Measurements from ENCODE around the gene CTXND1. TPM values are rescaled to one million over a fixed set of nuclear protein-coding genes. Genes with fewer than 3 reads are reported as not detected.
A peak's percentile ranks its signal among the peaks of the same experiment; 100 is the strongest.

Gene CTXND1
- total and polyA plus RNA-seq, 2 of the 4 experiments (the other 2 are of a cell fraction) = not detected

DNA sequence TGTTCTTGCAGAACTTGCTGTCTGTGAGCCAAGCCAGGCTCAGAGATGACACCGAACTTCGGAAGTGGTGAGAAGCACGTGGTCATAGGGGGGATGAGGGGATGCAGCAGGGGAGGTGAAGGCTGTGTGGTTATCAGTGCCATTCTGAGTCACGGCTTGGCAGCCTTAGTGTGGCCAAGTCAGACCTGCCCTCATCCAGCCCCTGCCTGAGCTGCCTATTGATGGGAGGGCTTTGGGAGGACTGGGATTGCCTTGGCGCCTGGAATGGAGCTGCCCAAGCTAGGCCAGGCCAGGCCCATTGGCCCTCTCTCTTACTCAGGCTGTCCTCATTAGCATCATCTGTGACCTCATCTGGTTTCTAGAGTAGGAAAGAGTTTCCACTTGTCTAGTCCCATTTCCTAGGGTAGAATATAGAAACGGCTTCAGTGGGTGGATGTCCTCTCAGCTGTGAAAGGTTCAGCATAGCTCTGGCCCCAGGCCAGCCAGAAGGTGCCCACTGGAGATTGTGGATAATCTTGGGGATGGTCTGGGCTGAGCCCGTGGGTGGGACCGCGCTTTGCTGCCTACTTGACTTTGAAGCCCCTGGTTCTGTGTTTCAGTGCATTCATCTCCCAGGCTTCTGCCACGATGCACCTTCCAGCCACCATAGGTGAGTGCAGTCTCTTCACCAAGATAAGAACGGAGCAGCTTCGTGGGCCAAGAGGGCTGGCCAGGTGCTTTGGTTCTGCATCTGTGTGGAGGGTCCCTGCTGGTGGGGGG lies 92.0 kb downstream of the CTXND1 start:
- Histone ChIP-seq H2BK15ac (ENCODE audit: low read depth, low read length) (peak overlapping the region; percentile 64; the same call in 1 of the 3 replicates), H2BK120ac (ENCODE audit: low read depth, low read length) (peak overlapping the region; percentile 91), H3K4me1 (ENCODE audit: control insufficient read depth, insufficient read depth, low read length) (peaks cover 26% of the 10 kb centered on the region), H4K8ac (ENCODE audit: low read depth in 2 of 2, low read length in 2 of 2) (peak overlapping the region; percentile 44 to 80), H3K4me2 (ENCODE audit: low read depth, low read length) (no peak overlapping the region), H3K23ac (ENCODE audit: low read depth, low read length) (peak overlapping the region; percentile 40), H3K4me3 (ENCODE audit: insufficient read depth, low read depth, low read length) (no peak overlapping the region), H4K5ac (ENCODE audit: low read depth, low read length) (peak overlapping the region; percentile 38), H2BK5ac (ENCODE audit: low read depth, low read length, poor library complexity, severe bottlenecking) (peak overlapping the region; percentile 89), H3K9me1 (ENCODE audit: insufficient read depth, low read length) (peaks cover 26% of the 10 kb centered on the region), H3K79me1 (ENCODE audit: low read depth in 1 of 2, low read length in 2 of 2) (peaks cover 4 to 29% of the 10 kb centered on the region in 2 experiments; a peak in 2 of 4 replicates), H3K9ac (ENCODE audit: low read depth, low read length) (no peak overlapping the region), H3K9me3 (ENCODE audit: control insufficient read depth, insufficient read depth, low read length) (no peaks in the 10 kb centered on the region), H3K27ac (ENCODE audit: insufficient read depth, low read length) (peak overlapping the region; percentile 60), H3K27me3 (ENCODE audit: control insufficient read depth, insufficient read depth, low read length) (no peaks in the 10 kb centered on the region), H2AK9ac (replicated peaks; ENCODE audit: low read depth, low read length, poor library complexity) (peak overlapping the region; percentile 96), H3K14ac (replicated peaks; ENCODE audit: low read depth, low read length) (peak overlapping the region; percentile 84), H4K20me1 (ENCODE audit: insufficient read depth, low read length) (no peaks in the 10 kb centered on the region), H3K56ac (ENCODE audit: extremely low read depth, insufficient read depth, low read length) (no peak overlapping the region), H3K36me3 (ENCODE audit: control insufficient read depth, insufficient read depth, low read length) (peaks cover 13% of the 10 kb centered on the region), H2AFZ (replicated peaks; ENCODE audit: low read length, poor library complexity) (peak overlapping the region; percentile 83), H3K18ac (ENCODE audit: low read depth, low read length) (peak overlapping the region; percentile 70), H4K91ac (ENCODE audit: insufficient read depth, low read depth, low read length) (peak overlapping the region; percentile 89), H2AK5ac (ENCODE audit: low read depth, low read length) (peak overlapping the region; percentile 95), H3K4ac (ENCODE audit: low read depth, low read length) (peak overlapping the region; percentile 93), H2BK20ac (ENCODE audit: low read depth, low read length) (peak overlapping the region; percentile 84)
- no TSS peak for BruUV-seq (replicated peaks)
- TF ChIP-seq RAD21 (IDR thresholded peaks at IDR 0.05; ENCODE audit: low read length) (no peak), MXI1 (IDR thresholded peaks at IDR 0.05; ENCODE audit: borderline replicate concordance, low read depth, low read length) (no peak)
- in situ Hi-C loops (cut with MboI; ENCODE audit: low sequenced_read_pairs) (no loop called here), intact Hi-C loops (cut with micrococcal nuclease) (no loop called here), dilution Hi-C loops (cut with HindIII; ENCODE audit: low sequenced_read_pairs, unreplicated experiment) (no loop called here)
- ChIA-PET POLR2A (ENCODE audit: unreplicated experiment) (interaction anchor here (0.6 kb wide), 1 partner anchor 243 kb away, joined by 5 read pairs; no protein-coding TSS in a partner anchor), CTCF (no interaction called here)
- ATAC-seq (ENCODE audit: low read depth) (no peak), DNase-seq (peak; percentile 46)
- WGBS, 2 experiments (ENCODE audit: extremely low coverage in 2 of 2, insufficient read length in 1 of 2) = 96% methylated on average over 3 of the region's 12 CpGs; no CpG with 5 or more reads in 1 of the 2 experiments

Data from IMR-90 (cell line).